ENCODE measurements around the gene RGS12. TPM values are rescaled to one million over a fixed set of nuclear protein-coding genes. Genes with fewer than 3 reads are reported as not detected.
A peak's percentile ranks its signal among the peaks of the same experiment; 100 is the strongest.

The RGS12 gene
- total RNA-seq, 1 experiment from 2014 or later, result 23.1 TPM

DNA sequence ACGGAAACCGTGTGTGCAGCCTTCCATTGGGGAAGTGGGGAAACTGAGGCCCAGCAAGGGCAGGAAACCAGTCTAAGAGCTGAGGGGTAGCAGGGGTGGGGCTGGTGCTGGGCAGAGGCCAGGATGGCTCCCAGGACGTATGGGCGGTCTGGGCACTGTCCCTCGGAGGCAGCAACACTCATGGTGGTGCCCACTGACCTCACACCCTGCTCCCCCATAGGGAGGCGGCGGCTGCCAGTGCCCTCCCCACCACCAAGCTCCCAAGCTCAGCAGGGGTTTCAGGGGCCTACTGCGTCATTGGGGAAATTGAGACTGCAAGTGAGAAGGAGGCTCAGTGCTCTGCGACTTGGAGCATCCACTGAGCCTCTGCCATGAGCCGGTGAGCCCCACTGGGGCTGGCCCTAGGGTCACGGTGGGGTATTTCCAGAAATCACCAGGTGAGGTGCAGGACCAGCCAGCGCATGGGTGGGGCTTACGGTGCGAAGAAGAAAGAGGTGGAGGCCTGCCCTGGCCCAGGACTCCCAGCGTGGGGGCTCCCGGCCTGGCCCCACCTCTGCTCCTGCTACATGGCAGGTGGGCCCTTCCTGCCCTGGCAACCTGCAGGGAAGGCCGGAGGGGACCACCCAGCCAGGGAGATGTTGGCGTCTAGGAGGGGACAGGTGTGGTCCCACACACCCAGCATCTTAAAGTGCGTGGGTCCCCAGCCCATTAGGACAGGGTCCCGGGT, 42.9 kb upstream of the RGS12 start:
- intact Hi-C loops (cut with micrococcal nuclease; ENCODE audit: unreplicated experiment), result no loop called here
- Histone ChIP-seq H3K9me3 (no peaks in the 10 kb centered on the region), H3K4me3 (ENCODE audit: low read depth, low read length) (no peak overlapping the region), H3K4me1 (no peaks in the 10 kb centered on the region), H3K27me3 (replicated peaks; ENCODE audit: control insufficient read depth, insufficient read depth, low read length) (no peaks in the 10 kb centered on the region), H3K36me3 (ENCODE audit: control insufficient read depth, insufficient read depth, low read length) (no peaks in the 10 kb centered on the region)
- no TSS peak for BruUV-seq (replicated peaks)
- Mint-ChIP-seq H3K27me3 (ENCODE audit: insufficient read depth, unreplicated experiment) (no peaks in the 10 kb centered on the region), H3K9me3 (ENCODE audit: unreplicated experiment) (no peaks in the 10 kb centered on the region), H3K36me3 (ENCODE audit: insufficient read depth, unreplicated experiment) (no peaks in the 10 kb centered on the region), H3K27ac (ENCODE audit: unreplicated experiment) (peak overlapping the region; percentile 55), H3K4me1 (ENCODE audit: low read depth, unreplicated experiment) (no peaks in the 10 kb centered on the region), H3K4me3 (ENCODE audit: unreplicated experiment) (no peak overlapping the region)
- ChIA-PET CTCF (no interaction called here), POLR2A (no interaction called here)
- TF ChIP-seq, protein P1, sequence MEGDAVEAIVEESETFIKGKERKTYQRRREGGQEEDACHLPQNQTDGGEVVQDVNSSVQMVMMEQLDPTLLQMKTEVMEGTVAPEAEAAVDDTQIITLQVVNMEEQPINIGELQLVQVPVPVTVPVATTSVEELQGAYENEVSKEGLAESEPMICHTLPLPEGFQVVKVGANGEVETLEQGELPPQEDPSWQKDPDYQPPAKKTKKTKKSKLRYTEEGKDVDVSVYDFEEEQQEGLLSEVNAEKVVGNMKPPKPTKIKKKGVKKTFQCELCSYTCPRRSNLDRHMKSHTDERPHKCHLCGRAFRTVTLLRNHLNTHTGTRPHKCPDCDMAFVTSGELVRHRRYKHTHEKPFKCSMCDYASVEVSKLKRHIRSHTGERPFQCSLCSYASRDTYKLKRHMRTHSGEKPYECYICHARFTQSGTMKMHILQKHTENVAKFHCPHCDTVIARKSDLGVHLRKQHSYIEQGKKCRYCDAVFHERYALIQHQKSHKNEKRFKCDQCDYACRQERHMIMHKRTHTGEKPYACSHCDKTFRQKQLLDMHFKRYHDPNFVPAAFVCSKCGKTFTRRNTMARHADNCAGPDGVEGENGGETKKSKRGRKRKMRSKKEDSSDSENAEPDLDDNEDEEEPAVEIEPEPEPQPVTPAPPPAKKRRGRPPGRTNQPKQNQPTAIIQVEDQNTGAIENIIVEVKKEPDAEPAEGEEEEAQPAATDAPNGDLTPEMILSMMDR (IDR thresholded peaks at IDR 0.05; ENCODE audit: insufficient read depth in 1 of 2, low read depth in 1 of 2, low read length in 1 of 2, severe bottlenecking in 1 of 2, unreplicated experiment in 1 of 2), result no peak
- no peak for DNase-seq

DNA sequence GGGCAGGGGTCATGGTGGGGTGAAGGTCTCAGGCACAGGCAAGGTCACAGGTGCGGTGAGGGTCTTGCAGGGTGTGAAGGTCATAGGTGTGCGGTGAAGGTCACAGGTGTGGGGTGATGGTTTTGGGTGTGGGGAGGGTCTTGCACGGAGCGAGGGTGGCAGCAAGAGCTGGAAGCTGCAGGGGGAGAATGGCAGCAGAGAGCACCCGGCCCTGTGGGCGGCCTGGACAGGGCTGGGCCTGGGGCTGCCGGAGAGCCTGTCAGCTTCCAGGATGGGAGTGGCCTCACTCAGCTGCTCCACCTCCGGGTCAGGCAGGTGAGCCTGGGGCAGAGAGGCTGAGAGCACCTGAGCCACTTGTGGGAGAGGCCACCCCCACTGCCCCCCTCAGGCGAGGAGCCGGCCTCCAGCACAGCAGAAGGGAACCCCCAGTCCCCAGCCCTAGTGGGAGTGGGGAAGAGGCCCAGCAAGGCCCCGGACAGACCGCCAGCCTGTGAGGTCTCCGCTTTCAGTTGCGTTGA, 42.3 kb upstream of the RGS12 start:
- peak overlapping the region; percentile 55 for H3K27ac Mint-ChIP-seq (ENCODE audit: unreplicated experiment)
- CTCF ChIA-PET, result no interaction called here
- H3K9me3 ChIP-seq, result no peaks in the 10 kb centered on the region
- TF ChIP-seq, protein P1 (IDR thresholded peaks at IDR 0.05; ENCODE audit: insufficient read depth in 1 of 2, low read depth in 1 of 2, low read length in 1 of 2, severe bottlenecking in 1 of 2, unreplicated experiment in 1 of 2), result no peak
- H3K9me3 Mint-ChIP-seq (ENCODE audit: unreplicated experiment), result no peaks in the 10 kb centered on the region
- no peaks in the 10 kb centered on the region for H3K36me3 ChIP-seq (ENCODE audit: control insufficient read depth, insufficient read depth, low read length)
- H3K4me1 ChIP-seq, result no peaks in the 10 kb centered on the region
- intact Hi-C loops (cut with micrococcal nuclease; ENCODE audit: unreplicated experiment), result no loop called here
- no peaks in the 10 kb centered on the region for H3K27me3 Mint-ChIP-seq (ENCODE audit: insufficient read depth, unreplicated experiment)
- BruUV-seq (replicated peaks), result no TSS peak
- H3K27me3 ChIP-seq (replicated peaks; ENCODE audit: control insufficient read depth, insufficient read depth, low read length), result no peaks in the 10 kb centered on the region
- peak; percentile 59 to 62 for DNase-seq
- POLR2A ChIA-PET, result no interaction called here
- no peaks in the 10 kb centered on the region for H3K36me3 Mint-ChIP-seq (ENCODE audit: insufficient read depth, unreplicated experiment)
- no peak overlapping the region for H3K4me3 Mint-ChIP-seq (ENCODE audit: unreplicated experiment)
- H3K4me3 ChIP-seq (ENCODE audit: low read depth, low read length), result no peak overlapping the region
- no peaks in the 10 kb centered on the region for H3K4me1 Mint-ChIP-seq (ENCODE audit: low read depth, unreplicated experiment)

DNA sequence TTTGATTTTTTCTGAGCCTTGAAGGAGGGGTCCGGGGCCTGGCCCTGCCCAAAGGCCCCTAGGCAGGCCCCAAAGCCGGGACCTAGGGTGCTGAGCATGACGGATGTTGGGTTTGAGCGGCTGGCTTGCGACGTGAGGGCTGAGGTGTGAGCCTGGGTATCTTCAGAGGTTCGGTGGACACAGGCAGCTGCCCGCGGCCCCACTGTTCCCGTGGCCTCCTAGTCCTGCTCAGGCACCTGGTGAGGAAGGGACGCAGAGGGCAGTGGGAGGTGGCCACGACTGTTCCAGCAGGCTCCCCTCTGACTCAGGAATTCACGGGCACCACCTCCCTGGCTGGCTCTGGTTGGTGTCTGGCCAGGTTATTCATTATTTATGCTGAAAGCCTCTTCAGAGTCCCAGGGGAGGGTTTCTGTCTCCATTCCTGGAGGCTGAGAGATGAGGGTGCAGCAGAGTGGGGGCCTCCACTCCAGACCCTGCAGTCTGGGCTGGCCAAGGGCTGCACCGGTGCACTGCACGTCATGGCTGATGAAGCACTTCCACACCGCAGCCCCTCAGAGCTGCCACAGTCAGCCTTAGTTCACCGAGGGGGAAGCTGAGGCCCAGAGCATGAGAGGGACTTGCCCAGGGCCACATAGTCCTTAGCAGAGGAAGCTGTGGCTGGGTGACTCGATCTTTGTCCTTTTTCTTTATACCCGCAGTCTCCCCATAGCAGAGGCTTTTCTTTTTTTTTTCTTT, 41.7 kb upstream of the RGS12 start:
- CTCF ChIA-PET, result no interaction called here
- DNase-seq, result peak in 1 of 2 experiments; percentile 27
- TF ChIP-seq, protein P1 (IDR thresholded peaks at IDR 0.05; ENCODE audit: insufficient read depth in 1 of 2, low read depth in 1 of 2, low read length in 1 of 2, severe bottlenecking in 1 of 2, unreplicated experiment in 1 of 2), result no peak
- Histone ChIP-seq H3K36me3 (ENCODE audit: control insufficient read depth, insufficient read depth, low read length) (no peaks in the 10 kb centered on the region), H3K4me3 (ENCODE audit: low read depth, low read length) (no peak overlapping the region), H3K4me1 (no peaks in the 10 kb centered on the region), H3K9me3 (no peaks in the 10 kb centered on the region), H3K27me3 (replicated peaks; ENCODE audit: control insufficient read depth, insufficient read depth, low read length) (no peaks in the 10 kb centered on the region)
- no peaks in the 10 kb centered on the region for H3K36me3 Mint-ChIP-seq (ENCODE audit: insufficient read depth, unreplicated experiment)
- no peaks in the 10 kb centered on the region for H3K4me1 Mint-ChIP-seq (ENCODE audit: low read depth, unreplicated experiment)
- no peak overlapping the region for H3K27ac Mint-ChIP-seq (ENCODE audit: unreplicated experiment)
- BruUV-seq (replicated peaks), result no TSS peak
- no peaks in the 10 kb centered on the region for H3K27me3 Mint-ChIP-seq (ENCODE audit: insufficient read depth, unreplicated experiment)
- POLR2A ChIA-PET, result no interaction called here
- H3K9me3 Mint-ChIP-seq (ENCODE audit: unreplicated experiment), result no peaks in the 10 kb centered on the region
- H3K4me3 Mint-ChIP-seq (ENCODE audit: unreplicated experiment), result no peak overlapping the region
- intact Hi-C loops (cut with micrococcal nuclease; ENCODE audit: unreplicated experiment), result no loop called here

Measured in Caco-2 (cell line).